ENCODE measurements around the gene CCDC184.
"Not testable (repeated sequence)": the region's sequence is repeated elsewhere in the genome, so short reads cannot be mapped to it uniquely, and the experiment has no call there.

CCDC184 gene

DNA sequence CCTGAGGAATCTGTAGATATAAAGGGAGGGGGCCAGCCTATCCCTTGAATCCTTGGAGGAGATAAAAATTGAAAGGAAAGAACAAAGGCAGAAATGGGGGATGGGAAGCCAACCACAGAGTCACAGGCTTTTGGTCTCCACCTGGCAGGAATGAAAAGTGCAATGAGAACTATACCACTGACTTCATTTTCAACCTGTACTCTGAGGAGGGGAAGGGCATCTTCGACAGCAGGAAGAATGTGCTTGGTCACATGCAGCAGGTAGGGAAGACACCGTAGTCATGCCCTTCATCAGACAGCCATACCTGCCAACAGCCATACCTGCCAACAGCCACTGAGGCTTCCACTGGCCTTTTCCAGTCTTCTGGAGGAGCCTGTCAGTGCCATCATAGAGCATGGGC is 39.5 kb upstream of the CCDC184 start:
- no peaks in the 10 kb centered on the region for H3K79me2 ChIP-seq (ENCODE audit: low read length)
- H3K27ac ChIP-seq (ENCODE audit: low read length) = no peak overlapping the region
- H4K20me1 ChIP-seq (ENCODE audit: insufficient read depth, low read length) = no peaks in the 10 kb centered on the region
- H3K36me3 ChIP-seq (replicated peaks; ENCODE audit: insufficient read depth, low read length) = peaks cover 19% of the 10 kb centered on the region; the same call in 1 of the 2 replicates
- H3K4me3 ChIP-seq (ENCODE audit: low read length) = no peak overlapping the region
- H3K27me3 ChIP-seq (replicated peaks; ENCODE audit: insufficient read depth, low read length) = no peaks in the 10 kb centered on the region
- no peak for DNase-seq
- no peak for TF ChIP-seq CTCF (IDR thresholded peaks at IDR 0.05; ENCODE audit: low read length)
- no peak for TF ChIP-seq EZH2 (optimal IDR thresholded peaks at IDR 0.05; ENCODE audit: low read depth, low read length)
- TF ChIP-seq EZH2phosphoT487 (IDR thresholded peaks at IDR 0.05; ENCODE audit: low read length) = no peak
- H3K9me2 ChIP-seq (replicated peaks; ENCODE audit: insufficient read depth, low read length) = no peaks in the 10 kb centered on the region
- H3K4me1 ChIP-seq (ENCODE audit: low read length) = no peaks in the 10 kb centered on the region
- no peaks in the 10 kb centered on the region for H3K9me3 ChIP-seq (replicated peaks; ENCODE audit: insufficient read depth, low read length)
- H3F3A ChIP-seq (ENCODE audit: insufficient read depth, low read length) = no peaks in the 10 kb centered on the region
- H2AFZ ChIP-seq (ENCODE audit: low read length) = no peak overlapping the region
- H3K4me2 ChIP-seq (ENCODE audit: low read depth, low read length) = no peak overlapping the region
- H3K9ac ChIP-seq (ENCODE audit: low read length) = no peak overlapping the region

DNA sequence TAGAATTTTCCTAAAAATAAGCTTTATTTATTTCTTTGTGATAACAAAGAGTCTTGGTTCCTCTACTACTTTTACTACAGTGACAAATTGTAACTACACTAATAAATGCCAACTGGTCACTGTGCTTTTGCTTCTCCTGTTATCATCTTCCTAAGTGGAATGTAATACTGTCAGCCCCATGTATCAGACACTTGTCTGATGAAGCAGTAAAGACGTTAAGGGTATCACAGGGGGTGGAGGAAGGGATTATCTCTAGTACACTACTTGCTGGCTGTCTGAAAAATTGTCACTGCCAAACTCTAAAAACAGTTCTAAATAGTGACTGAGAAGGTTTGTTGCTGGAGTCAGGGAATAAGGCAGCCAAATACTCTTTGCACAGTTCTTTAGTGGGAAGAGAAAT is 37.5 kb upstream of the CCDC184 start:
- Histone ChIP-seq H2AFZ (ENCODE audit: low read length) (no peak overlapping the region), H3K36me3 (replicated peaks; ENCODE audit: insufficient read depth, low read length) (peaks cover 17% of the 10 kb centered on the region; the same call in 1 of the 2 replicates), H3K27ac (ENCODE audit: low read length) (no peak overlapping the region), H3K4me3 (ENCODE audit: low read length) (no peak overlapping the region), H3F3A (ENCODE audit: insufficient read depth, low read length) (no peaks in the 10 kb centered on the region), H3K27me3 (replicated peaks; ENCODE audit: insufficient read depth, low read length) (no peaks in the 10 kb centered on the region), H4K20me1 (ENCODE audit: insufficient read depth, low read length) (no peaks in the 10 kb centered on the region), H3K9me2 (replicated peaks; ENCODE audit: insufficient read depth, low read length) (no peaks in the 10 kb centered on the region), H3K4me1 (ENCODE audit: low read length) (no peaks in the 10 kb centered on the region), H3K9me3 (replicated peaks; ENCODE audit: insufficient read depth, low read length) (no peaks in the 10 kb centered on the region), H3K79me2 (ENCODE audit: low read length) (no peaks in the 10 kb centered on the region), H3K4me2 (ENCODE audit: low read depth, low read length) (no peak overlapping the region), H3K9ac (ENCODE audit: low read length) (no peak overlapping the region)
- TF ChIP-seq CTCF (IDR thresholded peaks at IDR 0.05; ENCODE audit: low read length) = no peak
- TF ChIP-seq EZH2 (optimal IDR thresholded peaks at IDR 0.05; ENCODE audit: low read depth, low read length) = no peak
- TF ChIP-seq EZH2phosphoT487 (IDR thresholded peaks at IDR 0.05; ENCODE audit: low read length) = no peak
- no peak for DNase-seq

GRCh38 chr12:48151103-48151771 is 32.2 kb upstream of the CCDC184 start:
- Histone ChIP-seq H3K4me1 (ENCODE audit: low read length) (no peaks in the 10 kb centered on the region), H3K27me3 (replicated peaks; ENCODE audit: insufficient read depth, low read length) (no peaks in the 10 kb centered on the region), H3K36me3 (replicated peaks; ENCODE audit: insufficient read depth, low read length) (no peaks in the 10 kb centered on the region; the same call in 1 of the 2 replicates), H3K9me3 (replicated peaks; ENCODE audit: insufficient read depth, low read length) (no peaks in the 10 kb centered on the region), H2AFZ (ENCODE audit: low read length) (no peak overlapping the region), H3K27ac (ENCODE audit: low read length) (no peak overlapping the region), H3K4me3 (ENCODE audit: low read length) (no peak overlapping the region), H3F3A (ENCODE audit: insufficient read depth, low read length) (no peaks in the 10 kb centered on the region), H3K9me2 (replicated peaks; ENCODE audit: insufficient read depth, low read length) (no peaks in the 10 kb centered on the region), H4K20me1 (ENCODE audit: insufficient read depth, low read length) (no peaks in the 10 kb centered on the region), H3K9ac (ENCODE audit: low read length) (no peak overlapping the region), H3K4me2 (ENCODE audit: low read depth, low read length) (no peak overlapping the region), H3K79me2 (ENCODE audit: low read length) (peaks cover 28% of the 10 kb centered on the region)
- DNase-seq = no peak
- no peak for TF ChIP-seq EZH2phosphoT487 (IDR thresholded peaks at IDR 0.05; ENCODE audit: low read length)
- no peak for TF ChIP-seq CTCF (IDR thresholded peaks at IDR 0.05; ENCODE audit: low read length)
- no peak for TF ChIP-seq EZH2 (optimal IDR thresholded peaks at IDR 0.05; ENCODE audit: low read depth, low read length)

- not testable (repeated sequence) for H3K27me3 ChIP-seq (replicated peaks; ENCODE audit: insufficient read depth, low read length); H3K4me1 ChIP-seq (ENCODE audit: low read length); H3F3A ChIP-seq (ENCODE audit: insufficient read depth, low read length); H3K4me2 ChIP-seq (ENCODE audit: low read depth, low read length); H3K9ac ChIP-seq (ENCODE audit: low read length); H4K20me1 ChIP-seq (ENCODE audit: insufficient read depth, low read length); H2AFZ ChIP-seq (ENCODE audit: low read length); DNase-seq; H3K4me3 ChIP-seq (ENCODE audit: low read length); H3K27ac ChIP-seq (ENCODE audit: low read length); H3K9me3 ChIP-seq (replicated peaks; ENCODE audit: insufficient read depth, low read length); H3K9me2 ChIP-seq (replicated peaks; ENCODE audit: insufficient read depth, low read length); H3K36me3 ChIP-seq (replicated peaks; ENCODE audit: insufficient read depth, low read length)
- peaks cover 38% of the 10 kb centered on the region for H3K79me2 ChIP-seq (ENCODE audit: low read length)
These were observed 27.7 kb upstream of the CCDC184 start for GRCh38 chr12:48155786-48156185.
